GM18873 (cell line): ENCODE measurements around the gene COMMD4.
"Not testable (repeated sequence)": the region's sequence is repeated elsewhere in the genome, so short reads cannot be mapped to it uniquely, and the experiment has no call there.

Experiments
- ATAC-seq: cut with Tn5 transposase; IDR thresholded peaks from one replicate; pipeline ENCODE4 v1.9.1; 2021; ENCODE audit warnings: mild to moderate bottlenecking, moderate library complexity, moderate number of reproducible peaks; ENCODE audit not compliant: unreplicated experiment, low FRiP score

The COMMD4 gene

DNA sequence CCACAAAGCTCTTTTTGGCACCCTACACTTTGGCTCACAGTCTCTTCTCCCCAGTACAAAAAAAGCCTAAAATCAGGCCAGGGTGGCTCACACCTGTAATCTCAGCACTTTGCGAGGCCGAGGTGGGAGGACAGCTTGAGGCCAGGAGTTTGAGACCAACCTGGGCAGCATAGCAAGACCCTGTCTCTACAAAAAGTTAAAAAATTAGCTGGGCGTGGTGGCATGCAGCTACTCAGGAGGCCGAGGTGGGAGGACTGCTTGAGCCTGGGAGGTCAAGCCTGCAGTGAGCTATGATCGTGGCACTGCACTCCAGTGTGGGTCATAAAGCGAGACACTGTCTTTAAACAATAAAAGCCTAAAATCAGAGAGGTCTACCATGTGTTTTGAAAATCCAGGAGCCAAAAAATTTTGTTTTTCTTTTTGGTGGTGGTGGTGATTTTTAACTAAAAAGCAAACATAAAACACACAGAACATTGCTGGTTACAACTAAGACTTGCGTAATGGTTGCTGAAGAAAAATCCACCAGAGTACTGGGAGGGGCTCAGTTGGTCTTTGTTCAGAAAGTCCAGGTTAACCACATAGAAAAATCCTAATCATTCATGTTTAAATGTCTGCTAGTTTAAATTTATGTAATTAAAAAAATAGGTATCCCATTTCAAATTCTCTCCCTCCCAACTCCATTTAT lies 34.2 kb downstream of the COMMD4 start:
- ATAC-seq = no peak

DNA sequence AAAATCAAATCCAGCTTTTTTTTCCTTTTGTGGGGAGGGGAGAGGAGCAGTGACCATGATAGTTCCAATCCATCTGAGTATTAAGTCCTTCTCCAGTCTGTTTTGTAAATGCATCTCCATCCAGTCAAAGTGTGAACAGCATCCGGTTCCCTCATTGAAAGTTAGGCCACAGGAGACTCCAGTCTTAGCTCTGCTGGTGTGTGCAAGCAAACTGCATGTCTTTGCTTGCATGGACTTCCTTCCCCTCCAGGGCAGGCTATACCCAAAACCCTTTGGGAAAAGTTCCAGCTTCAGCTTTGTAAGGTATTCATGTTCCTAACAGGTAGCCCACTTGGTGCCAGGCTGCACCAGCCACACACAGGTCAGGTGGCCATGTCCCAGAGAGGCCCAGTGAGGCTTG lies 35.6 kb downstream of the COMMD4 start:
- ATAC-seq = no peak

- no peak for ATAC-seq
Observed at GRCh38 chr15:75371901-75372688, 36.2 kb downstream of the COMMD4 start.

- ATAC-seq = no peak
Observed at GRCh38 chr15:75380773-75381172, 44.9 kb downstream of the COMMD4 start.

GRCh38 chr15:75383986-75384385 lies 48.1 kb downstream of the COMMD4 start:
- ATAC-seq = not testable (repeated sequence)
